Liver (tissue), 9 donors: ENCODE data around the gene MELTF. TPM values are rescaled to one million over a fixed set of nuclear protein-coding genes. Genes with fewer than 3 reads are reported as not detected.

Experiments
- DNase-seq: peaks from one replicate; pipeline ENCODE4 v3.0.0-alpha.2; 2017; ENCODE audit warnings: low spot score
- H3K27ac ChIP-seq, 2 donors: one replicate each; pipeline ENCODE4 v1.7.0; 2013; ENCODE audit warnings: inconsistent platforms in 2 of 2, low read length in 2 of 2, control low read depth in 1 of 2, low read depth in 1 of 2, mild to moderate bottlenecking in 1 of 2
- H3K27me3 ChIP-seq, 4 donors: one replicate each; pipeline versions ENCODE4 v1.6.1 to v1.7.0; 2013; ENCODE audit warnings: low read length in 3 of 4, inconsistent platforms in 1 of 4, mild to moderate bottlenecking in 1 of 4, moderate library complexity in 1 of 4; ENCODE audit not compliant: control insufficient read depth in 4 of 4, insufficient read depth in 4 of 4
- H3K36me3 ChIP-seq, 4 donors: one replicate each; pipeline versions ENCODE4 v1.6.1 to v1.7.0; 2013; ENCODE audit warnings: low read length in 3 of 4, mild to moderate bottlenecking in 3 of 4, low read depth in 1 of 4, moderate library complexity in 1 of 4; ENCODE audit not compliant: control insufficient read depth in 4 of 4, insufficient read depth in 3 of 4
- H3K4me1 ChIP-seq, 4 donors: one replicate each; pipeline versions ENCODE4 v1.6.1 to v1.7.0; 2013; ENCODE audit warnings: low read length in 3 of 4, mild to moderate bottlenecking in 3 of 4, moderate library complexity in 1 of 4; ENCODE audit not compliant: control insufficient read depth in 4 of 4, insufficient read depth in 4 of 4
- H3K4me3 ChIP-seq, 3 donors: one replicate each; pipeline versions ENCODE4 v1.6.1 to v1.7.0; 2013; ENCODE audit warnings: low read length in 3 of 3, control low read depth in 1 of 3, low read depth in 1 of 3, mild to moderate bottlenecking in 1 of 3
- H3K9ac ChIP-seq, 2 donors: one replicate each; pipeline ENCODE4 v1.7.0; 2013; ENCODE audit warnings: low read length in 2 of 2, mild to moderate bottlenecking in 2 of 2, moderate library complexity in 2 of 2, control low read depth in 1 of 2, low read depth in 1 of 2
- H3K9me3 ChIP-seq, 4 donors: one replicate each; pipeline versions ENCODE4 v1.6.1 to v1.7.0; 2013; ENCODE audit warnings: low read length in 3 of 4; ENCODE audit not compliant: control insufficient read depth in 4 of 4
- ATF3 ChIP-seq: IDR thresholded peaks from 2 replicates; pipeline ENCODE4 v1.6.1; 2016; ENCODE audit warnings: antibody characterized with exemption
- CTCF ChIP-seq: fragments of 150-350 bp; IDR thresholded peaks from 2 replicates; pipeline ENCODE4 v1.5.1; 2017; ENCODE audit warnings: improper control_type of control experiment, low read depth, low read length; ENCODE audit not compliant: missing input control
- EGR1 ChIP-seq, 2 donors: IDR thresholded peaks; 2 replicates each; pipeline ENCODE4 v1.6.1; 2016 to 2018; ENCODE audit warnings: antibody characterized with exemption in 2 of 2, low read depth in 2 of 2
- FOXA1 ChIP-seq: IDR thresholded peaks from 2 replicates; pipeline ENCODE4 v1.6.1; 2016; ENCODE audit warnings: antibody characterized with exemption
- GABPA ChIP-seq, 2 donors: IDR thresholded peaks in 1 of 2; conservative IDR thresholded peaks in 1 of 2; 2 replicates each; pipeline ENCODE4 v1.6.1; 2016; ENCODE audit warnings: antibody characterized with exemption in 2 of 2, mild to moderate bottlenecking in 1 of 2, moderate library complexity in 1 of 2
- HNF4A ChIP-seq, 2 donors: conservative IDR thresholded peaks; 2 replicates each; pipeline ENCODE4 v1.6.1; 2016; ENCODE audit warnings: antibody characterized with exemption in 2 of 2, mild to moderate bottlenecking in 2 of 2
- JUND ChIP-seq, 2 donors: IDR thresholded peaks; 2 replicates each; pipeline ENCODE4 v1.6.1; 2016; ENCODE audit warnings: antibody characterized with exemption in 2 of 2
- MAX ChIP-seq: IDR thresholded peaks from 2 replicates; pipeline ENCODE4 v1.6.1; 2016; ENCODE audit warnings: antibody characterized with exemption
- RAD21 ChIP-seq, 2 donors: IDR thresholded peaks; 2 replicates each; pipeline ENCODE4 v1.6.1; 2016; ENCODE audit warnings: antibody characterized with exemption in 2 of 2, mild to moderate bottlenecking in 2 of 2
- REST ChIP-seq: IDR thresholded peaks from 2 replicates; pipeline ENCODE4 v1.6.1; 2016; ENCODE audit warnings: antibody characterized with exemption, mild to moderate bottlenecking
- RXRA ChIP-seq, 2 donors: IDR thresholded peaks; 2 replicates each; pipeline ENCODE4 v1.6.1; 2017 to 2018; ENCODE audit warnings: antibody characterized with exemption in 2 of 2, mild to moderate bottlenecking in 1 of 2
- TAF1 ChIP-seq: conservative IDR thresholded peaks from 2 replicates; pipeline ENCODE4 v1.6.1; 2016; ENCODE audit warnings: antibody characterized with exemption, mild to moderate bottlenecking
- ZBTB33 ChIP-seq: IDR thresholded peaks from 2 replicates; pipeline ENCODE4 v1.6.1; 2016; ENCODE audit warnings: antibody characterized with exemption
- WGBS: extraction: QIAGEN DNeasy Blood & Tissue Kit; methylation state at CpG from one replicate; pipeline ENCODE4 v1.1.7; 2013; 5-methylcytosine and 5-hydroxymethylcytosine counted together
- polyA plus RNA-seq, 2 donors: library from polyadenylated mRNA; stranded (reverse) in 1 of 2; unstranded in 1 of 2; fragments of 200-250 nt in 1 of 2; fragments of >200 nt in 1 of 2; fragmentation: Nextera tagmentation in 1 of 2; extraction: Ambion mirVana in 1 of 2; gene quantifications; one replicate each; pipeline versions ENCODE4 v1.2.1 to v1.2.3, GENCODE V29; 2013 to 2015
- total RNA-seq, 2 donors: library from RNA; depleted of rRNA; stranded (reverse); fragments of >200 nt; gene quantifications; one replicate each; pipeline ENCODE4 v1.2.3, GENCODE V29; 2014
- donor health status: healthy.
- donor health status: healthy.
- donor health status: healthy.
- donor health status: healthy.
- donor health status: healthy.

MELTF gene
- total and polyA plus RNA-seq, 4 donors: 0.14 to 1.2 (median 1.0) TPM

- Histone ChIP-seq H3K9me3 (no peaks in the 10 kb centered on the region), H3K4me1 (no peaks in the 10 kb centered on the region), H3K27me3 (no peaks in the 10 kb centered on the region), H3K36me3 (no peaks in the 10 kb centered on the region), H3K4me3 (no peak overlapping the region), H3K27ac (no peak overlapping the region), H3K9ac (no peak overlapping the region)
- no peak for DNase-seq
- TF ChIP-seq JUND (IDR thresholded peaks at IDR 0.05) (no peak), ATF3 (no peak), ZBTB33 (no peak), RXRA (IDR thresholded peaks at IDR 0.05) (no peak), MAX (no peak), GABPA (IDR thresholded peaks at IDR 0.05 in 1 of 2, conservative IDR thresholded peaks at IDR 0.05 in 1 of 2) (no peak), CTCF (no peak), REST (no peak), RAD21 (IDR thresholded peaks at IDR 0.05) (no peak), TAF1 (no peak), FOXA1 (no peak), HNF4A (conservative IDR thresholded peaks at IDR 0.05) (no peak), EGR1 (IDR thresholded peaks at IDR 0.05; ENCODE audit: low read depth in 2 of 2) (no peak)
- WGBS: 84% methylated on average over 19 of the region's 19 CpGs
Measured at GRCh38 chr3:196989721-196990262, 39.8 kb downstream of the MELTF start.
